Activated T-helper 17 cell treated with anti-CD3 and anti-CD28 coated beads, Interleukin-2, amount 50 U/mL, for 72 hours (primary cell): ENCODE results near the gene KPTN. TPM values are rescaled to one million over a fixed set of nuclear protein-coding genes. Genes with fewer than 3 reads are reported as not detected.
A peak's percentile ranks its signal among the peaks of the same experiment; 100 is the strongest.

Experiments
- ATAC-seq: fragments of 150-1000 bp; cut with Tn5 transposase; replicated peaks from 2 replicates; pipeline ENCODE4 v1.10.0; 2021; ENCODE audit warnings: mild to moderate bottlenecking, moderate library complexity
- H3K27ac Mint-ChIP-seq: one replicate; pipeline ENCODE4 v1.8.0; 2022; ENCODE audit warnings: mixed read lengths
- H3K27me3 Mint-ChIP-seq: one replicate; pipeline ENCODE4 v1.8.0; 2022; ENCODE audit warnings: mixed read lengths
- H3K36me3 Mint-ChIP-seq: one replicate; pipeline ENCODE4 v1.8.0; 2022; ENCODE audit warnings: low read depth, mild to moderate bottlenecking, mixed read lengths
- H3K4me1 Mint-ChIP-seq: one replicate; pipeline ENCODE4 v1.8.0; 2022; ENCODE audit warnings: mixed read lengths
- H3K4me3 Mint-ChIP-seq: one replicate; pipeline ENCODE4 v1.8.0; 2022; ENCODE audit warnings: mild to moderate bottlenecking, mixed read lengths
- H3K9me3 Mint-ChIP-seq: one replicate; pipeline ENCODE4 v1.8.0; 2022; ENCODE audit warnings: mixed read lengths
- total RNA-seq, 2 donors: library from RNA; stranded (reverse); gene quantifications; one replicate each; pipeline ENCODE4 v1.2.3, GENCODE V29; 2022

KPTN gene
- total RNA-seq, 2 donors from 2014 or later = 12.9 to 17.7 TPM

DNA sequence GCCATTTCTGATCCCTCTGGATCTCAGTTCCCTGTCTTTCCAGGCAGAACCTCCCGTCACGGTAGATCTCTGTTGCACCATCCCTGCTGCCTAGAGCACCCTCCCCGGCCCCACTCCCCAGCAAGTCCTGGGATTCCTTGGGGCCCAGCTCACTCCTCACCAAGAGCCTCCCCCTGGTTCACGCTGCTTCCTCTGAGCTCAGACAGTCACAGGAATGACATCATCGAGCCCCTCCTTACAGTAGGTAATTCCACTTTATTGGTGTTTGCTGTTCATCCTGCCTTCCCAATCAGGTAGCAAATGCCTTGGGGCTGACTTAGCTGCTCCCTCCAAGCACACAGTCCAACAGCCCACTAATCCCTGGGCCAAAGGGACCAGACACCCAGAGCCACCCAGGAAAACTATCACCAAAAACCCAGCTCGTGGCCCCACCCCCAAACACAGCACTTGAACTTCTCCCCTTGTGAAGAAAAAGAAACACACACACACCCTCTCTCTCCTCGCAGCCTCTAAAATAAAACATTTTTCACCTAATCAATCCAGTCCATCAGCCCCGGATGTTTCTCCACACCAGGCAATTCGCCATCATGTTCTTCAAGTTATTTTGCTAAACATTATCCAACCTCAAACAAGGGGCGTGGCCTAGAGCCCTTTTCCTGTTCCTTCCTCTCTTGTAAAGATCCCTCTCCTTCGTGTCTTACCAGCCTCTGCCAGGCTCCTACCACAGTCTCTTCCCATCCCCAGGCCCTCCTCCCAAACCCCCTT lies 28.3 kb upstream of the KPTN start:
- H3K4me1 Mint-ChIP-seq = peaks cover 20% of the 10 kb centered on the region
- ATAC-seq = no peak
- H3K9me3 Mint-ChIP-seq = no peaks in the 10 kb centered on the region
- H3K4me3 Mint-ChIP-seq = peak overlapping the region; percentile 96
- no peaks in the 10 kb centered on the region for H3K27me3 Mint-ChIP-seq
- peak overlapping the region; percentile 98 for H3K27ac Mint-ChIP-seq
- peaks cover 13% of the 10 kb centered on the region for H3K36me3 Mint-ChIP-seq

DNA sequence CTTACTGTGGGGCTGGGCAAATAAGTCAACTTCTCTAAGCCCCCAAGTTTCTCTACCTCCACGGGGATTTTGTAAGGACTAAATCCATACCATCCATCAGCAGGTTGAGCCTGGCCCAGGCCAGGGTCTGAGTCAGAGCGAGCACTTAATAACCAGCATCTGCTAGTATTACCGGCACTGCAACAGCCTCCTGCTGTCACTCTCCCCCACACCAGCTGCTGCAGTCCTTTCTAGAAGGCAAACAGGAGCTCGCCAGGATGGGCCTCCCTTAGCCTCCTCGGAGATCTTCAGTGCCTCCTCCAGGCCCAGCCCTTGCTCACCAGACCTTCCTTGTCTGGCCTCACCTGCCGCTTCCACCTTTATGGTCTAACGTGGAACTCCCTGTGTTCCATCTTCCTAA lies 27.7 kb upstream of the KPTN start:
- no peak for ATAC-seq
- no peaks in the 10 kb centered on the region for H3K9me3 Mint-ChIP-seq
- peaks cover 13% of the 10 kb centered on the region for H3K36me3 Mint-ChIP-seq
- H3K4me1 Mint-ChIP-seq = peaks cover 20% of the 10 kb centered on the region
- peak overlapping the region; percentile 96 for H3K4me3 Mint-ChIP-seq
- peak overlapping the region; percentile 98 for H3K27ac Mint-ChIP-seq
- H3K27me3 Mint-ChIP-seq = no peaks in the 10 kb centered on the region

DNA sequence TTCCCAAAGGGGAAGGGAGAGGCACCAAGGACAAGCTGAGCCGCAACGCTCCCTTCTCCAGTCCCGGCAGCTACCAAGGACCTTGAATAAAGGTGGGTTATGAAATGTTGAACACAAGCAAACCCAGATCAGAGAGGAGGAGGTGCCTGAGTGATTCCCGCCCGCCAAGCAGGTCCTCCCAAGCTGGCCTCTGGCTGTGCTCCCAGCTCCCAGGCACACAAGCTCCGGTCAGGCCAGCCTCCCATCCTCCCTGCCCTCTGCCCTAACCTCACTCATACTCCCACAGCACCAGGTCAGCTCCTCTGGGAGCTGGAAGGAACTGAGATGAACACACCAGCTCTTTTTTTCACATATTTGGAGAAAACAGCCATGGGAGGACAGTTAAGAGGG lies 27.1 kb upstream of the KPTN start:
- no peak overlapping the region for H3K4me3 Mint-ChIP-seq
- peaks cover 13% of the 10 kb centered on the region for H3K36me3 Mint-ChIP-seq
- no peak for ATAC-seq
- H3K9me3 Mint-ChIP-seq = no peaks in the 10 kb centered on the region
- no peaks in the 10 kb centered on the region for H3K27me3 Mint-ChIP-seq
- peaks cover 20% of the 10 kb centered on the region for H3K4me1 Mint-ChIP-seq
- H3K27ac Mint-ChIP-seq = no peak overlapping the region

DNA sequence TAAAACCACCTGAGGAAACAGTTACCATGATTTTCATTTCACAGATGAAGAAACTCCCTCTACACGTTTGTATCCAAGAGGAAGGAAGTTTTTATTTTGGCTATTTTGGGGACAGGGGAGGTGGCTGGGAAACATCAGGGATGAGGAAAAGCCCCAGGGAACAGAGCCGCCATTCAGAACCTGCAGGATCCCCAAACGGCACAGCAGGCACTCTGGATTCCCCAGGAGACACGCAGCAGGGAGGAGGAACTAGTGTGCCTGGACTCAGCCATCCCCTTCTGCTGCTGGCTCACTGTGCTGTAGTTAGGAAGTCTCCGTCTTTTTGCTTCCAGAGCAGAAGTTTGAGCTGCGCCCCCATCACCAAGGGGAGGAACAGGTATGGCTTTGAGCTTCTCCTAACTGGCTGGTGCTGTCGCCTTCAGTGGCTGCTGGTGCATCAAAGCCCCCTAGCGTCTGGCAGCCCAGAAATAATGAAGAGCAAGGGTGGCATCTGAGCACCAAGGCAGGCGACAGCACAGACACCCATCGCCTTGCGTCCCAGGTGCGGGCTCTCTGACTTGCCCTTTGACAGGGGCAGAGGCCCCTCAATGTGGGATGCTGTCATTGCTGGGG lies 26.6 kb upstream of the KPTN start:
- Mint-ChIP-seq H3K27ac (peak overlapping the region; percentile 8), H3K4me1 (peaks cover 20% of the 10 kb centered on the region), H3K9me3 (no peaks in the 10 kb centered on the region), H3K27me3 (no peaks in the 10 kb centered on the region), H3K4me3 (no peak overlapping the region), H3K36me3 (peaks cover 13% of the 10 kb centered on the region)
- ATAC-seq = no peak

DNA sequence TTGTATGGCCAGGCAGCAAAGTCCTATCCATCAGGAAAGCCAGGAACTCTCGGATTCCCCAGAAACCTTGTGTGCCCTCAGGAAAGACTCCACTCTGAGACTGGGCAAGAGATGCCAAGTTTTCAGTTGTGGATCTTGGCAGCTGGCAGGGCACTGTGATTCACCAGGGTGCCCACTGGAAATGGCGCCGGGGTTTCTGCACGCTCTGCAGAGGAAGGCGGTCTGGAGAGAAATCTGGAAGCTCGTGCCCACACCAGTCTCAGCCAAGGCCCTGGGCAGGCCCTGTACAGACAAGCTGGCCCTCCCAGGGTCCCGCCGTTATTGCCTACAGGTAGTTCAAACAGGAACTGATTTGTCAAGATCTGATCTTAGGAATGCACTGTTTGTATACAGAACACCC lies 26.0 kb upstream of the KPTN start:
- H3K4me1 Mint-ChIP-seq = peaks cover 24% of the 10 kb centered on the region
- H3K9me3 Mint-ChIP-seq = no peaks in the 10 kb centered on the region
- no peak overlapping the region for H3K4me3 Mint-ChIP-seq
- ATAC-seq = no peak
- peak overlapping the region; percentile 8 for H3K27ac Mint-ChIP-seq
- no peaks in the 10 kb centered on the region for H3K27me3 Mint-ChIP-seq
- peaks cover 9% of the 10 kb centered on the region for H3K36me3 Mint-ChIP-seq

DNA sequence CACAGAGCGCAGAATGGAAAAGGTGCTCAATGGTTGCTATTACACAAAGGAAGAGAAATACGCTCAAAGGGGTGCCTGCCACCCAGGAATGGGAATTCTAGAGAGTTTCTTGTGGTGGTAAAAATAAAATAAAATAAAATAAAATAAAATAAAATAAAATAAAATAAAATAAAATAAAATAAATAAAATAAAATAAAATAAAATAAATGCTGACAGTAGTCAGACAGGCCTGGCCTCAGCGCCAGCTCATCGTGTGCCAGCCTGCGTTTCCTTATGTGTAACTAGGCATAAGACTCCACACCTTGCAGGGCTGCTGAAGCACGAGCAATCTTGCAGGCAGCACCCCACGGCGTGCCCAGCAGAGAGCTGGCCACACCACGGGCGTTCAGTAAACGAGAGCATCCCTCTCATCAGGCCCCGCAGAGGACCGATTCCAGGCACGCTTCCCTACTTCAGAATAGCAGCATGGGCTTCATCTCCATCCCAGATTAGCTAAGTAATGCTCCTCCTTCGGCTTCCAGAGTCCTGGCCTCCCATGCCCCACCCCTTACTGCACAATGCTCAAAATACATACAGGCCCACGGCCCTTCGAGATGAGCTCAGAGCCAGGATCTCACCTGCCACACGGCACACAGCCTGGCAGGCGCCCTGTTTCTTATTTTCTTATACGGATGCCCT lies 25.3 kb upstream of the KPTN start:
- Mint-ChIP-seq H3K27ac (no peak overlapping the region), H3K4me1 (peaks cover 26% of the 10 kb centered on the region), H3K27me3 (no peaks in the 10 kb centered on the region), H3K36me3 (peaks cover 9% of the 10 kb centered on the region), H3K9me3 (no peaks in the 10 kb centered on the region), H3K4me3 (no peak overlapping the region)
- ATAC-seq = no peak

DNA sequence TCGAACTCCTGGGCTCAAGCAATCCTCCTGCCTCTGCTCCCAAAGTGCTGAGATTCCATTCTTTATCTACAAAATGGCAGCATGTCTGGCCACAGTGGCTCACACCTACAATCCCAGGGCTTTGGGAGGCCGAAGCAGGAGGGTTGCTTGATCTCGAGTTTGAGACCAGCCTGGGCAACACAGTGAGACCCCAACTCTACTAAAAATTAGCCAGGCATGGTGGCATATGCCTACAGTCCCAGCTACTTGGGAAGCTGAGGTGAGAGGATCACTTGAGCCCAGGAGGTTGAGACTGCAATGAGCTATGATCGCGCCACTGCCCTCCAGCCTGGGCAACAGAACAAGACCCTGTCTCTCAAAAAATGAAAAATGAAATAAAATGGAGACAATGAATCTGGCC lies 24.7 kb upstream of the KPTN start:
- no peak overlapping the region for H3K27ac Mint-ChIP-seq
- H3K9me3 Mint-ChIP-seq = no peaks in the 10 kb centered on the region
- no peak overlapping the region for H3K4me3 Mint-ChIP-seq
- peaks cover 14% of the 10 kb centered on the region for H3K36me3 Mint-ChIP-seq
- ATAC-seq = no peak
- no peaks in the 10 kb centered on the region for H3K27me3 Mint-ChIP-seq
- H3K4me1 Mint-ChIP-seq = peaks cover 26% of the 10 kb centered on the region

DNA sequence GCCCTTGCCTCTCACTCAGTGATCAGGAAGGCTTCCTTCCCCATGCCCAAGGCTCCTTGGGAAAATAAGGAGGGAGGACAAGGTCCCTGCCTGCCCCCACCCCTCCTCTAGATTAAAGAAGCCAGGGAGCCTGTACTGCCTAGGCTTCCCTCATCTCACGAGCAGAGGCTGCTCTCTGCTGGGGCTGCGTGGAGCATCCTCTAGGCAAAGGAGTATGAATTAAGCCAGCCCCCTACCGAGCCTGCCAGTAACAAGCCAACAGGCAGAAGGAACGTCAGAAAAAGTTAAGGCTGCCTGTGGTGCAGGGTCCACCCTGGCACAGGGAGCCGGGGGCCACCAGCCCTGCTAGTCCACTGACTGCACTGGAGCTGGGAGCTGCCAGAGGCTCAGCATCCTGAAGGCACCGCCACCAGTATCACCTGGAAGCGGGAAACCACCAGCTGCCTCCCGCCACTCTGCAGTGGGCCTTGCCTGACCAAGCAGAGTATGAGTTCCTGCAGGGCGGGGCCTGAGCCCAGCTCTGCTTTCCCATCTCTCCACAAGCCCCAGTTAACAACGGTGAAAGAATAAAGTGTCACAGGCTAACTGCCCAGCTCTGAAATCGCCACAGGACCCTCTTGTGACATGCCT lies 24.0 kb upstream of the KPTN start:
- no peaks in the 10 kb centered on the region for H3K9me3 Mint-ChIP-seq

DNA sequence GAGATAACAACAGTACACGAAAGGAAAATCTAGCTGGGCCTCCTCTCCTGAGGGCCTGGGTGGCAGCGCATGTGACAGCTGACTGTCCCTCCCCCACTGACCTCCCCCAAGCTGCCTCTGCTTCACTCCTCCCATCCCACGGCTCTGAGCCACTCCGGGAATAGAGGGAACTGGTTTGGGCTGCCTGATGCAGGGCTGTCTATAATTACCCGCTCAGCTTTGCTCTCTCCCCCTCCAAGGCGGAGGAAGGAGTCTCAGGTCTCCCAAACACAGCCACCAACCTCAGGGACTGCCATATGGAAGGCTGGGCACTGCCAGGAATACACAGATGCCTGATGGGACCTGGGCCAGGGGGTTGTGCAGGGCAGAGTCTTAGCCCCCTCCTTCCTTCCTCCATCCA lies 23.0 kb upstream of the KPTN start:
- no peaks in the 10 kb centered on the region for H3K9me3 Mint-ChIP-seq
- no peak overlapping the region for H3K4me3 Mint-ChIP-seq
- ATAC-seq = no peak
- no peaks in the 10 kb centered on the region for H3K27me3 Mint-ChIP-seq
- H3K27ac Mint-ChIP-seq = peak overlapping the region; percentile 61
- H3K4me1 Mint-ChIP-seq = peaks cover 9% of the 10 kb centered on the region
- peaks cover 30% of the 10 kb centered on the region for H3K36me3 Mint-ChIP-seq

More for the DNA sequence above, 24.0 kb upstream of the KPTN start:
- H3K4me3 Mint-ChIP-seq = no peak overlapping the region
- no peak overlapping the region for H3K27ac Mint-ChIP-seq
- peaks cover 19% of the 10 kb centered on the region for H3K4me1 Mint-ChIP-seq
- H3K27me3 Mint-ChIP-seq = no peaks in the 10 kb centered on the region
- no peak for ATAC-seq
- H3K36me3 Mint-ChIP-seq = peaks cover 21% of the 10 kb centered on the region

DNA sequence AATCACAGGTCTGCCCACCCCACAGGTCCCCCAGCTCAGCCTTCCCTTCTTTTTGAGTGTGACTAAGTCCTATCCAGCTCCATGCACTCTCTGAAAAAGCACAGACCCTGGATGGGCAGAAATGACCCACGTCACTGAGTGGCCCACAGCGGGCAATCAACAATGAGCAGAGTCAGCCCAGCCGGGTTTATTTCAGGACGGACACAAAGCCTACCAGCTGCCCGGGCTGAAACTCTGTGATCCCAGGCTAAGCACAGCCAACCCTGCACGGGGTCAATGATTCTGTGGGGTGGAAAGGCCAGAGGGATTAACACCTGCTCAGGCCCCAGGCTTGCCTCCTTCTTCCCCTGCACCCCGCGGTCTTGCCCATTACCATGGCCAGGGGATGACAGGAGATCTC lies 22.4 kb upstream of the KPTN start:
- Mint-ChIP-seq H3K36me3 (peaks cover 36% of the 10 kb centered on the region), H3K27me3 (no peaks in the 10 kb centered on the region), H3K9me3 (no peaks in the 10 kb centered on the region), H3K27ac (peak overlapping the region; percentile 61), H3K4me3 (no peak overlapping the region), H3K4me1 (peaks cover 6% of the 10 kb centered on the region)
- no peak for ATAC-seq

DNA sequence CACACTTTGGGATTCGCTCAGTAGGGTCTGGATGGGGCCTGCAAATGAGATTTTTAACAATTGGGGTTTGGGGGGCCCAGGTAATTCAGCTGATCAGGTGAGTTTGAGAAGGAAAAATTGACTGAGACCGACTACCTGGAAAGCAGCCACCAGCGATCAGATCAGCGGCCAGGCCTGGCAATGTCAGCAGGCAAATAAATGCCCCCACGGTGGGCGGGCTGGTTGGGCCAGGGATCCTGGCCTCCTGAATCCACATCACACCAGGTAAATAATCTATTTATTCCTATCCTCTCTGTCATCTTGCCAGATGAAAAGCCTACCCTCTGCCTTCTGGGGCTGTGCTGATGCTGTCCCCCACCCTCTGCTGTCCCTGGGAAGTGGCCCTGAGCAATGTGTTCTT lies 21.5 kb upstream of the KPTN start:
- ATAC-seq = no peak
- peaks cover 39% of the 10 kb centered on the region for H3K36me3 Mint-ChIP-seq
- H3K4me1 Mint-ChIP-seq = peaks cover 6% of the 10 kb centered on the region
- no peaks in the 10 kb centered on the region for H3K27me3 Mint-ChIP-seq
- H3K4me3 Mint-ChIP-seq = no peak overlapping the region
- no peaks in the 10 kb centered on the region for H3K9me3 Mint-ChIP-seq
- peak overlapping the region; percentile 73 for H3K27ac Mint-ChIP-seq

DNA sequence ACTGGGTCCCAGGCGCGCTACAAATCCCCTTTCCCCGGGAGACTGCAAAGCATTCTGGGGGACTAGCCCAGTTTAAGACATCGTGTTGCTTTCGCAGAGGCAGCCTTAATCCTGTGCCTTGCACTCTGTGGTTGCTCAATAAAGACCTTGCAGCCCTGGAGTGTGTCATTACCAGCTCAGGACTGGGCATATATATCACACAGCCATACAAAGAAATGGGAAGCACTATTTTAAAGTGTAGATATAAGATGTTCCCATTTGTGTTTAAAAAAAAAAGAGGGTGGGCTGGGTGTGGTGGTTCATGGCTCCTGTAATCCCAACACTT lies 19.8 kb upstream of the KPTN start:
- Mint-ChIP-seq H3K27me3 (no peaks in the 10 kb centered on the region), H3K27ac (no peak overlapping the region), H3K4me1 (peaks cover 6% of the 10 kb centered on the region), H3K4me3 (no peak overlapping the region), H3K9me3 (no peaks in the 10 kb centered on the region), H3K36me3 (peaks cover 46% of the 10 kb centered on the region)
- ATAC-seq = no peak

DNA sequence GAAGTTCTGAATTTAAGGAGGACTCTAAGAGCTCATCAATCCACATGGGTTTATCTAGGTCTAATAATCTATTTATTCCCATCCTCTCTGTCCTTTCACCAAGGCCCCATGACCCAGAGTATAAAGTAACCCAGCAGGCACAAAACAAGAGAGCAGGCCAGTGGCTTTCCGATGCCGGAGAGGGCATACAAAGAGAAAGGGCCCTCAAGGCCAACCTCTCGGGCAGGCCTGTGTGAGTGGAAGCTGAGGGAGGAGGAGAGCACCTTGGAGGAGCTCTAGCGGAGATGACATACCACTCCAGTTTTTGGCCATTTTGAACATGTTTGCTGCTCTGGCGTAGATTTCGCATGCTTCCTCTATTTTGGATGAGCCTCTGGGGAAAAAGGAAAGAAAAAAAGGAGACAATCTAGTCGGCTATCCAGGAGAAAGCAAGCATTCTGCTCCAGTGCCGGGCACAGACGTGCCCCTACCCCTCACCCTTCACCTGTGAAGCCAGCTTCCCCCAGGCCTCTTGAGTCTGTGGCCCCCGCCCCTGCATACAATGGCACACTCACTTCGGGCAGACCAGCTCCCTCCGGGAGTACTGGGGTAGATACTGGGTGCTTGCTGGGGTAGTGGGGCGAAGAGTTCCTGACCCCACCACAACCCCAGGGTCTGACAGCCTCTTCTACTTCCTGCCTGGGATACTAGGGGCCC lies 19.3 kb upstream of the KPTN start:
- Mint-ChIP-seq H3K9me3 (no peaks in the 10 kb centered on the region), H3K4me3 (no peak overlapping the region), H3K36me3 (peaks cover 46% of the 10 kb centered on the region), H3K27ac (peak overlapping the region; percentile 74), H3K27me3 (no peaks in the 10 kb centered on the region), H3K4me1 (peaks cover 6% of the 10 kb centered on the region)
- no peak for ATAC-seq
